ENCODE results near the gene PLXNA4.

PLXNA4 gene

DNA sequence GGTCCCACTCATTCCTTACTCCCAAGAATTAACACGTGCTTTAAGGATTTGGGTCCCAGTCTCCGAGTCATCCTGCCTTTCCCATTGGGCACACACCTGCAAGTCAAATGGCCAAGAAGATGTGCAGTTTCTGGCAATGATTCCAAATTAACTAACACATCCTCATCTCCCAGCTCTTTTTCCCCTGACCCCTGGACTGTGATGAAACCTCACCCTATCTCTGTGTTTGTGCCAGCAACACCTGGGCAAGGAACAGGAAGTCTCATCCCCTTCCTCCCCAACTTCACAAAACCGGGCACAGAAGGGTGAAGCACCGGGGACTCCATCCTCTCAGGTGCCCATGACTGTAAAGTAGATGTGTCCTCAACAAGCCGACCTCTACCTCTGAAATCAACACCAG, 54.8 kb downstream of the PLXNA4 start:
- no peak for DNase-seq (ENCODE audit: low read depth)
- no peak for TF ChIP-seq CTCF (IDR thresholded peaks at IDR 0.05; ENCODE audit: low read depth, low read length, missing control alignments)
- H3K4me3 ChIP-seq (ENCODE audit: low read depth, low read length), result no peak overlapping the region
- in situ Hi-C loops (cut with HindIII; ENCODE audit: low sequenced_read_pairs), result no loop called here

DNA sequence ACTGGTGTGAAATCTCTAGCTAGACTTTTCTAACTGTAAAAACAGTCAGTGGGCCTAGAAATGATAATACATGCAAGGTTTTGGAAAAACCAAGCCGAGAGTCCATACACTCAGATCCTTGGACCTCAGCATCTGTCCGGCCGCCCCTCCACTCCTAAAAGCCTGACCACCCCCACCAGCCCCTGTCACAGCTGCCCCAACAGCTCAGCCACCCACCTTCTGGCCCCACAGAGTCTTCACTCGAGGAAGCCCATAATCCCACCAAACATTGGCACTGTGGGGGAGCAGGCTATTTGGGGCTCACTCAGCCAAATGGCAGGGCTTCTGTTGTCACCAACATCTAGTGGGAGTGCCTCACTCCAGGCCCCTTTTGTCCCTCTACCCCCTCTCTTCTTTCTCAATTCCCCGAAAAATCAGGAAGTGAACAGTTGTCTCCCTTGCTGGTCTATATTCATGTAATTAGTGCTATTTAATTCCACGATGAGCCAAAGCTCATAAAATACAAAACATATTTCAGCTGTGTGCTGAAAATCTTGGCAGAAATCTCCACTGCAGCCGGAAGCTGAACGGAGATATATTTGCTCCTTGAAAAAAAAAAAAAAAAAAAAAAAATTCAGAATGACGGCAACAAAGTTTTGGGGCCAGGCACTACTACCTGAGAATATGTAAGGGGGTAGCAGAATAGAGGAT, 55.5 kb downstream of the PLXNA4 start:
- DNase-seq (ENCODE audit: low read depth), result no peak
- TF ChIP-seq CTCF (IDR thresholded peaks at IDR 0.05; ENCODE audit: low read depth, low read length, missing control alignments), result no peak
- in situ Hi-C loops (cut with HindIII; ENCODE audit: low sequenced_read_pairs), result no loop called here
- H3K4me3 ChIP-seq (ENCODE audit: low read depth, low read length), result no peak overlapping the region

- H3K4me3 ChIP-seq (ENCODE audit: low read depth, low read length), result no peak overlapping the region
- in situ Hi-C loops (cut with HindIII; ENCODE audit: low sequenced_read_pairs), result no loop called here
- no peak for TF ChIP-seq CTCF (IDR thresholded peaks at IDR 0.05; ENCODE audit: low read depth, low read length, missing control alignments)
- DNase-seq (ENCODE audit: low read depth), result no peak
Observed at GRCh38 chr7:132519936-132520335, 56.3 kb downstream of the PLXNA4 start.

GRCh38 chr7:132518839-132519173, 57.5 kb downstream of the PLXNA4 start:
- DNase-seq (ENCODE audit: low read depth), result no peak
- in situ Hi-C loops (cut with HindIII; ENCODE audit: low sequenced_read_pairs), result no loop called here
- no peak for TF ChIP-seq CTCF (IDR thresholded peaks at IDR 0.05; ENCODE audit: low read depth, low read length, missing control alignments)
- no peak overlapping the region for H3K4me3 ChIP-seq (ENCODE audit: low read depth, low read length)

- peak; percentile 46 for TF ChIP-seq CTCF (IDR thresholded peaks at IDR 0.05; ENCODE audit: low read depth, low read length, missing control alignments)
- in situ Hi-C loops (cut with HindIII; ENCODE audit: low sequenced_read_pairs), result no loop called here
- no peak overlapping the region for H3K4me3 ChIP-seq (ENCODE audit: low read depth, low read length)
- DNase-seq (ENCODE audit: low read depth), result no peak
Observed at GRCh38 chr7:132518102-132518838, 58.0 kb downstream of the PLXNA4 start.

DNA sequence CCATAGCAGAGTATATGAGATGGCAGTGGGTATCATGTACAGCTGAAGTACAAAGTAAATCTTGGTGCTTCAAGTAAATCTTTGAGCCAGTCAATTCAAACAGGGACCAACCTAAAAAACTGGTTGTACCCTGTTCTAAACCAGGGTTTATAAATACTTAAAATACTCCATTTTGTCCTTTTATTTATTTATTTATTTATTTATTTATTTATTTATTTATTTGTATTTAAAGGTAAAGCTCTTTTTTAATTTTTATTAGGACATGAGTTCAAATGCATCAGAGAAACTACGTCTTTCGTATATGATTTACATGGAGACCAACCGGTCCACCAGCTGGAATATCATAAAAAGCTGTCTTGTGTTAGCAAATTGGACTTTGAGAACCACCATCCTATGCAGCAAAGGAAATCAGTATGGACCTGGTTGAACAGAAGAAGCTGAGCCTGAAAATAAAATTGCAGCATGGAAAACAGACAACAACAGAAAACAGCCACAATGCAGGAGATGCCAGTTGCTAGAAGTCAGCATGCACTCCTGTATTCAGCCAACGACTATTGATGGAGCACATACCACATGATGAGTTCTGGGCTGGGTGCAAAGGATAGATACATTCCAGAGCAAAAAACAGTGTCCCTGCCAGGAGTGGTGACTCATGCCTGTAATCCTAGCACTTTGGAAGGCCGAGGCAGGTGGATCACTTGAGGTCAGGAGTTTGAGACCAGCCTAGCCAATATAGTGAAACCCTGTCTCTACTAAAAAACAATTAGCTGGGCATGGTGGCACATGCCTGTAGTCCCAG, 60.0 kb downstream of the PLXNA4 start:
- H3K4me3 ChIP-seq (ENCODE audit: low read depth, low read length), result no peak overlapping the region
- peak; percentile 73 for DNase-seq (ENCODE audit: low read depth)
- in situ Hi-C loops (cut with HindIII; ENCODE audit: low sequenced_read_pairs), result no loop called here
- TF ChIP-seq CTCF (IDR thresholded peaks at IDR 0.05; ENCODE audit: low read depth, low read length, missing control alignments), result no peak
